RPMI7951 (cell line): ENCODE data around the gene GCC2. TPM values are rescaled to one million over a fixed set of nuclear protein-coding genes. Genes with fewer than 3 reads are reported as not detected.
"Not testable (repeated sequence)": the region's sequence is repeated elsewhere in the genome, so short reads cannot be mapped to it uniquely, and the experiment has no call there.

Source experiments
- DNase-seq: peaks from one replicate; pipeline ENCODE4 v3.0.0-alpha.2; 2012; ENCODE audit warnings: low read depth
- total RNA-seq: library from RNA; depleted of rRNA; stranded (reverse); fragments of >200 nt; shearing (Covaris generic); gene quantifications from 2 replicates; pipeline ENCODE4 v1.2.3, GENCODE V29; 2014; rRNA removed

Gene GCC2, protein sequence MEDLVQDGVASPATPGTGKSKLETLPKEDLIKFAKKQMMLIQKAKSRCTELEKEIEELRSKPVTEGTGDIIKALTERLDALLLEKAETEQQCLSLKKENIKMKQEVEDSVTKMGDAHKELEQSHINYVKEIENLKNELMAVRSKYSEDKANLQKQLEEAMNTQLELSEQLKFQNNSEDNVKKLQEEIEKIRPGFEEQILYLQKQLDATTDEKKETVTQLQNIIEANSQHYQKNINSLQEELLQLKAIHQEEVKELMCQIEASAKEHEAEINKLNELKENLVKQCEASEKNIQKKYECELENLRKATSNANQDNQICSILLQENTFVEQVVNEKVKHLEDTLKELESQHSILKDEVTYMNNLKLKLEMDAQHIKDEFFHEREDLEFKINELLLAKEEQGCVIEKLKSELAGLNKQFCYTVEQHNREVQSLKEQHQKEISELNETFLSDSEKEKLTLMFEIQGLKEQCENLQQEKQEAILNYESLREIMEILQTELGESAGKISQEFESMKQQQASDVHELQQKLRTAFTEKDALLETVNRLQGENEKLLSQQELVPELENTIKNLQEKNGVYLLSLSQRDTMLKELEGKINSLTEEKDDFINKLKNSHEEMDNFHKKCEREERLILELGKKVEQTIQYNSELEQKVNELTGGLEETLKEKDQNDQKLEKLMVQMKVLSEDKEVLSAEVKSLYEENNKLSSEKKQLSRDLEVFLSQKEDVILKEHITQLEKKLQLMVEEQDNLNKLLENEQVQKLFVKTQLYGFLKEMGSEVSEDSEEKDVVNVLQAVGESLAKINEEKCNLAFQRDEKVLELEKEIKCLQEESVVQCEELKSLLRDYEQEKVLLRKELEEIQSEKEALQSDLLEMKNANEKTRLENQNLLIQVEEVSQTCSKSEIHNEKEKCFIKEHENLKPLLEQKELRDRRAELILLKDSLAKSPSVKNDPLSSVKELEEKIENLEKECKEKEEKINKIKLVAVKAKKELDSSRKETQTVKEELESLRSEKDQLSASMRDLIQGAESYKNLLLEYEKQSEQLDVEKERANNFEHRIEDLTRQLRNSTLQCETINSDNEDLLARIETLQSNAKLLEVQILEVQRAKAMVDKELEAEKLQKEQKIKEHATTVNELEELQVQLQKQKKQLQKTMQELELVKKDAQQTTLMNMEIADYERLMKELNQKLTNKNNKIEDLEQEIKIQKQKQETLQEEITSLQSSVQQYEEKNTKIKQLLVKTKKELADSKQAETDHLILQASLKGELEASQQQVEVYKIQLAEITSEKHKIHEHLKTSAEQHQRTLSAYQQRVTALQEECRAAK (N-terminal part only)
- total RNA-seq: 10.7 and 18.1 TPM in 2 replicates

DNA sequence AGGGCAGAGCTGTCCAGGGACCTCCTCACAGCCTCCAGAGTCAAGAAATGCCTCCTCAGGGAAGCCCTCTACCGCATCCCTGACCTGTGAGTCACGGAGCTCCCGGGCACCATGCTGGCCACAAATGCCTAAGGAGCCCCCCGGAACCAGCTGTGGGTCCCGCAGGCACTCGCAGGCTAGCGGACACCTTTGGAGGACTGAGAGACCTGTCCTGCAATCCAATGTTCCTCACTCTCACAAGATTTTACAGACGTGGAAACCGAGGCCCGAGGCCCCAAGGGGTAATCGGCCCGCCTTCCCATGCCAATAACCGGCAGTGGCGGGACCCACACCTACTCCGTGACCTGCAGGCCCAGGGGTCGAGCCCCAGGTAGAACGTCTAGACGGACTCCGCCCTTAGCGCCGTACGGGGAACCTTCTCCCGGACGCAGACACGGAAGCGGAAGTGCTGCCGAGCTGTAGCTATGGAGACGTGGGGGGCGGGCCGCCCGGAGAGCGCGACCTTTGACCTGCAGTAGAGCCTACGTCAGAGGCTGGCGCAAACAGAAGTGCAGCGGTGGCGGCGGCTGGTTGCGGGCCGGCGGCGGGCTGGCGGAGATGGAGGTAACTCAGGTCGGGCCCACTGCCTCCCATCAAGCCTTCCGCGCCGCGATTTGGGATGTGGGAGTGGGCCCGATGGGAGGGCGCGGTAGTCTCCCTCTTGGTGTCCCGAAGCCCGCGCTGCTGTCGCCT is at the start of gene GCC2:
Gene GCC2 (plus strand): TSS at position 529 of the 732 bp plus-strand sequence. CDS start 69 bp downstream, at position 598.
- DNase-seq: peak; percentile 90

DNA sequence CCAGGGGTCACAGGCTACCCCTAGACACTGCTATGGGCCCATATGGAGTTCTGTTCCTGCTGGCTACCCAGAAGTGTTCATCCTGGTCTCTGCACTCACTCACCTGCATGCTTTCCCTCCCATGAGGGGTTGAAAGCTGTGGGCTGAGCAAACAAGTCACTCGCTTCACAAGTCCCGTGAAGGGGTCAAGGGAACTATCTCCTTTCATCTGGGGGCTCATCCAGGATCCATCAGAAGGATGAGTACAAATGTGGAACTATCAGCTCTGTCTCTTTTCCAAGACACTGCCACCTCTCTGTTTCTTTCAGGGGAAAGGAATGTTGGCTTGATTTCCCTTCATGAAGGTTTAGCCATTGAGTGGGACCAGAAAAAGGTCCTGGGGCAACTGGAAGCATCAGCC is 49.5 kb upstream of the GCC2 start:
- DNase-seq: no peak

DNA sequence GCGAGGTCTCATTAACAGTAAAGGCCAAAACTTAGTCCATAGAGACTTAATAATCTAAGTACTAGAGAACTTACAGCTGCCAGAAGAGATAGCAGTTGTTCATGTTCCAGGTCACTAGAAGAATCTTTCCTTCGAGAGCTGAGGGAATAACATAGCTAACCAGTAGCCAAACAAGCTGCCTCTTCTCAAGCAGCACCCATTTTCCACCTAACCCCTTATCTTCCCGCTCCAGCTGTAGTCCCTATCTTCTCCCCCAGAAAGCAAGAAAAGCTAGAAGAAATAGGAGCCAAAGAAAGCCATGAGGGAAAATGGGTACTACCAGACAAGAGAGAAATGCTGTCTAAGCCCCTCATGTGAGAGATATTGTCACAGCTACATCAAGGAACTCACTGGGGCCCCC is 47.2 kb upstream of the GCC2 start:
- no peak for DNase-seq

DNA sequence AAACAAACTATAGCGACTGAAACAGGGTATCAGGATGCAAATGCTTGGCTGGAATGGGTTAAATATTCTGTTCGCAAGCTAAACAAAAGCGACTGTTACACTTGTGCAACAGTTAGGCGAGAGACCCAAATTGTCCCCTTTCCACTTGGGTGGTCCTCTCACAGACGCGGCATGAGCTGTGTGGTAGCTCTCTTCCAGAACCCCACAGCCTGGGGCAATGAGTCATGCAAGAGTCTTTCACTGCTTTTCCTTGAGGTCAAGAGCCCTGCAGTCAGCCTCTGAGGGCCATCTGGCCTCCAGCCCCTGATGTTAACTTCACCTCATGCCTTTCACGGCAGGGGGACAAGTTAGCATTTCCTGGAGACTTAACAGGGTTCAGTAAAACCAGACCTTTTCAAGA is 45.5 kb upstream of the GCC2 start:
- peak; percentile 98 for DNase-seq

DNA sequence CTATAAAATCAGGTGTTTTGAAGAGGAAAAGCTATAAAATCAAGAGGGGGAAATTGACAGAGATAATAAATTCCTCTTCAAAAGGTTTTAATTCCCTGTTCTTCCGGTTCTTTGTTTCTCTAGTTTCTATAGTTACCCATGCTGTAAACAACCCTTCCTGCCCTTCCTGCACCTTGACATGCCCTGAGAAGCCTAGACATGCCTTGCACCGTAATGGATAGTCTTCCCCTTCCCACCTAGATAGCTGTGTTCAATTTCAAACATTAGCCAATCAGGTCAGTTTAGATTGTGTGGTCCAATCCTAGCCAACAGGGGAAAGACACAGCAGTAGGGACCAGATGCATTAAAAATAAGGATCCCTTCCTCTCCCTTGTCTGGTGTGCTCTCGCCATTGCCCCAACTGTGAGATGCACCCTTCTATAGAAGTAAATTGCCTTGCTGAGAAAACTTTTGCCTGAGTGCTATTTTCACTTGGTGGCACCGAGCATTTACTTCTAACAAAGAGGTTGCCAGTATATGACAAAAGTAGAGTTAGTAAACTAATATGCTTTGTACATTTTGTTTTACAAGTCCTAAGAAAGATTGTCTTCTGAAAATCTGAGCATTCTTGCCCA is 44.1 kb upstream of the GCC2 start:
- DNase-seq: no peak

DNA sequence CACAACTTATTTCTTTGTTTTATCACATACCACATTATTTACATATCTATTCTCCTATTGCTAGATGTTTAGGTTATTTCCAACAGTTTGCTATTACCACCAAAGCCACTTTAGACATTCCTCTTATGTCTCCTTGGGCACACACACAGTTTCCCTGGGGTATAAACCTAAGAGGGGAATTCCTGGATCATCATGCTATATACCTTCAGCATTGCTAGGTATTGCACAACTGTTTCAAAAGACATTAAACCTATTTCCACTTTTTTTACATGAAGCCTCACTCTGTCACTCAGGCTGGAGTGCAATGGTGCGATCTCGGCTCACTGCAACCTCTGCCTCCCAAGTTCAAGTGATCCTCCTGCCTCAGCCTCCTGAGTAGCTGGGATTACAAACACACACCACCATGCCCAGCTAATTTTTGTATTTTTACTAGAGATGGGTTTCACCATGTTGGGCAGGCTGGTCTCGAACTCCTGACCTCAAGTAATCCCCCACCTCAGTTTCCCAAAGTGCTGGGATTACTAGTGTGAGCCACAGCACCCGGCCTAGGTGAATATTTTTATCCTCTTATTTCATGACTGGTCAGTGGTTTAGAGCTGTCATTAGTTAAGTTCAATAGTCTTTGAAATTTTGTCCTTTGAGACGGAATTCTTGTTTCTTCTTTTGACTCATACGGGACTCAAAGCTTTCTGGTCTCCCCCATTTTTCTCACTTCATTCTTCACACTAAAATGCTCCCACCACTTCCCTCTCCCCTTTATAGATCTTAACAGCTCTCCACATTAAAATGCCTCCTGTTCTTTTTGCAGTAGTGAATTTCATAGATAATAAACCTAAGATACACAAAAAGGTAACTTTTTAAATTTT is 40.9 kb upstream of the GCC2 start:
- DNase-seq: no peak

DNA sequence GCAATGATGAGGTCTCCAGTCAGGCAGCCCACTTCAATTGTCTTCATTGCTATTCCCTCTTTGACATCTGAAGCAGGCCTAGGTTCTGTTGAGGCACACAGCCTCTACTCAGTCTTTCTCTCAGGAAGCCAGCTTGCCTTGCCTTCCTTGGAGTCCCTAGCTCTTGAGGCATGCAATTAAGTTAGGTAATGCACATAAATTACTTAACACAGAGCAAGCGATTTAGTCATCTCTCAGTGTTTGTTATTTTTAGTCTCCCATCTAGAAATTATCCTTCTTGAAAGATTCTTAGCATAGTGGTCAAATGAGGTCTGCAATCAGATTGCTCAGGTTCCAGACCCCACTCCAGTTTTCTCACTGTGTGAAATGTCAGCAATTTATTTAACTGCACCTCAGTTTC is 39.2 kb upstream of the GCC2 start:
- DNase-seq: peak; percentile 37

DNA sequence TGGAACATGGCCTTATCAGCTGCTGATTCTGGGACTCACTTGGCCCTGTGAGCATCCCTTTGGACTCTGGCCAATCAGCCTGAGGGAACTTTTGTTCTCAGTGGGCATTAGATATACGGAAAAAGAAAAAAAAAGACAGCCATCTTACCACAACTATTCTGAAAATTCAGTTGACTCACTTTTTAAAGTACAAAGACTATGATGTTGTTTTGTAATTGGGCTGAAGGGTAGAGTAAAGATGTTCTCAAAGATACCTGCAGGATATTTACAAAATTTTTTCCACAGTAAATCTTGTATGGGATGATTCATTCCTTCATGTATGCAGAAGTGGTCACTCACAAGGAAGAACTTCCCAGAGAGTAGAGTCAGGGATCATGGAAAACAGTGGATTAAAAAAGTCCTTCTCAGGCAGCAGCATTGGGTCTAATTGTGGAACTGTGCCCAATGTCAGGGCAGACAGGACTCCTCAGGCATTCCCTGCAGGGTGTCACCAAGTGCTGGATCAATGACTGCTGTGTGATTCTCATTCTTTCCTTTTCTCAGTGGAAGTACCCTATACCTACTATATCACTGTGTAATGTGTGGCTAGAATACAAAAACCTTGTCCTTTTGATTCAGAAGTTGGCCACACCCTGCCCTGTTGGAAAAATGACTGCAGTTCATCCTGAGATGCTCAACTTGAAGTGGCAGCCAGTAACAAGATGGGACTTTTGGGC is 35.9 kb upstream of the GCC2 start:
- DNase-seq: peak; percentile 99

DNA sequence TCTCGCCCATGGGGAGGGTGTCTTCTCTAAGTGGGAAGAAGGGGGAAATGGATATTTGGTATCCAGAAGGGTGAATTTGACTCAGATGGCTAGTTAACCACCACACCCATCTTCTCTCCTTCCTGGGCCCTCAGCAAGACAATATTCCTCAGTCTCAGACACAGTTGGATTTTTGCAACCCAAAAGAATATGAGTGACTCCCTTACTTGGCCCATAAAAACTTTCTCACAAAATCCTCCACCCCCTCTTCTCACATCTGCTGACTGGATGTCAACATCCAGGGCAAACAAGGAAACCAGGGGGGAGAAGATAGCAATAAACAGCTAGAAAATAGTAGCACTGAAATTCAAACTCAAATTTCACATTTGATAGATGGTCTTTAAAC is 35.3 kb upstream of the GCC2 start:
- no peak for DNase-seq

DNA sequence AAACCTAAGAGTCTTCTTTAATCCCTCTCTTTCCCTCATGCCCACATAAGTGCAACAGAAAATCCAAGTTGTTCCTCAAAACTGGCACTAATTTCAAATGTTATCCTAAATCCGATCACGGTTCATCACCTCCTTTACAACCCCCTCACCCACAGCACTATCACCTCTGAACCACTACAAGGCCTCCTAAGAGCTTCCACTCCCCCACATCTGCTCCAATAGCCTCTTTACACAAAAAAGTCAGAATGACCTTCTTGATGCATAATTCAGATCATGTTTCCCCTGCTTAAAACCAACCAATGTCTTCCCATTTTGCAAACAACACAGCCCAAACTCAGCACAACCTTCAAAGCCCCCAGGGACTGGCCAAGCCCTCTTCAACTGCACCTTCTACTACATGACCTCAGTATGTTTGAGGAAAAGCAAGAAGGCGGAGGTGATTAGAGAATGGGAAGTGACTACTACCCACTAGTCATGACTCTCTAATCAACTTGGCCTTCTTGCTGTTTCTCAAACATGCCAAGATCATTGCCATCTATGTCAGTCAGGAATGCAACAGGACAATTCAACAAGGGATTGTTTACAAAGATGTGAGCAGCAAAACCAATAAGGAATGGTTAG is 34.6 kb upstream of the GCC2 start:
- no peak for DNase-seq

DNA sequence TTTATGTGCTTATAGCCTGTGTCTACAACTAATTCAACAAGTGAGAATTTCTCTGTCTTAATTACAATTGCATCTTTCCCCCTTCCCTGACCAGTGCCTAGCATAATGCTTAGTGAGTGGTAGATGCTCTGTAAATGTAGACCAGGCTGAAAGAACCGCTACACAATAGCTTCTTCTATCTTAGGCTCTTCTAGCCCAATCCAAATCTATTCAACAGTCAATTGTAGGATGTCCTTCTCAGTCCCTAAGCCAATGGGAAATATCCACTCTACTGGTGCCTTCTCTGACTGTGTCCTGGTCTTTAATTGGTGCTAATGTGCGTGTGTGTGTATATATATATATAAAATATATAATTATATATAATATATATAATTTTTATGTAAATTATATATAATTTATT is 34.1 kb upstream of the GCC2 start:
- no peak for DNase-seq

DNA sequence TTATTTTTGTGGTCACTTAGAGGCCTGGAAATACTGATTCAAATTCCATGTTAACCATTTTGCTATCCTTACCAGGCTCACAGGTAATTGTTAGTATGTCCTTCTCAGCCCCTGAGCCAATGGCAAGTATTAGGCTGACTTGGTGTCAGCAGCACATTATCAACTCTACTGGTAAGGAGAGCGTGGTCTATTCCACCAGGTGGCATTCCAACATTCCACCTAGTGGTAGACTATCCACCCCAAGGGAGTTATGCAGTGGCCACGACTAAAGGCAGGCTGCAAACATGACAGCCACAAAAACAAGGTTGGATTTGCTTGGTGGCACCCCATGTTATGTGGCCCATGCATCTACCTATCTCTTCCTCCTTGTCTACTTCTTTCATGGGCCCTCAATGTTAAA is 31.8 kb upstream of the GCC2 start:
- DNase-seq: peak; percentile 24

DNA sequence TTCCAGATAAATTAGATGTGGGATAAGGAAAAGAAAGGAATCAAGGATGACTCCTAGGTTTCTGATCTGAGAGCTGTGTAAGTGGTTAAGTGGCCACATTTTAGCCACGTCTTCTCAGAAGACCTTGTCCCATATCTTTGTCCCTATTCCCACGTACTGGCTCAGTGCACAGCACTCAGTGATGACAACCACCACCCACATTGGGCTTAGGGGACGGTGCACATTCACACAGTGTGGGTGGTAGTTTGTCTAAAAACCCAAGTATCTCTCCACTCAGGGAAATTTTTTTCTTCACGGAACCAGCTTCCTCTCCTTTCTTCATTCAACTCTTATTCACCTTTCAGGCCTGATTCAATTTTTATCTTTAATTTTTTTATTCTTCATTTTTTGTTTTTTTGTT is 30.6 kb upstream of the GCC2 start:
- DNase-seq: no peak

DNA sequence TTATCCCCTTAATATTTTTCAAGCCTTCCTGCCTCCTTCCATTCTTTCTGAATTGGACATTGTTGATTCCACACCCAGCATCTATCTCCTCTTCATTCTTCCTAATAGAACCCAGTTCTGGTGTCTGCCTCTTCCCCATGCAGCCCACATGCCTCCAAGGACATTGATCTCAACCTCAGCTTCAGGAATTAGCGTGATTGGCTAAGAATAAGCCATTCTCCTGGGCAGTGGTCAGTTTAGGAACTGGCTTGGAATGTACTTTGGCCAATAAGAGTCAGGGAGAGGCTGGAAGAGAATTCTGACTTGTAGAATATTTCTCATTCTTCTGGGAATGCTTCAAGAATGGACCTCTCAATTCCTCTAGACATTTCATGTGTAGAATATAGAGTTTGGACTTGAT is 25.9 kb upstream of the GCC2 start:
- DNase-seq: no peak

DNA sequence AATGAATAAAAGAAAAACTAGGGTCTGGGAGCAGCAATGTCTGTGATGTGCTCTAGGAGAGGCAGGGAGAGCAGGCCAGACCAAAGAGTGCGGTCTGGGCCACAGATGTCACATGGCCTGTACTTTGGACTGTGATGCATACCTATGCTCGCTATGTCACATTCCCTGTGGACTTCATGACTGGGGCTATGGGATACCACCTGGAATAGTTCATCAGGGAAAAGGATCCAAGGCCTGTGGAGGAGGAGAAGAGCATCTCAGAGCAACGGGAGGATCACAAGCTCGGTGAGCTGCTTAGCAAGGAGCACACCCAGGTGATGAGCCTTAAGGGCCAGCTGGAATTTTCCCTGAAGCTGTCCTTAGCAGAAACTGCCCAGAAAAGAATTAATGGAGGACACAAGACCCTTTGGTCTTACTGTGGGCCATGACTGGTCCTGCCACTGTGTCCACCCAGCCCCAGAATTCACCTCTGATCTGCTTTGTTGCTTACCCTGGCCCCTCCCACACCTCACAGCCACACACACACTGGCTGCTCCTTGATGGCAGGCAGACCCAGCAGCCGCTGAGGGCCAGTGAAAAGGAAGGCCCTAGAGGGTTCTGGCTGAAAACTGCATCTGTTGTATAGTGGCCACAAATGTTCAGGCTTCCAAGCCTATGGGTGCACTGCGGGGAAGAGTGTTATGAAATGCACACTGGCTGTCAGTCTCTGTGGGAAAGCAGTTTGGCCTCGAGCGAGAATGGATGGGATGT is 25.3 kb upstream of the GCC2 start:
- DNase-seq: peak; percentile 54

DNA sequence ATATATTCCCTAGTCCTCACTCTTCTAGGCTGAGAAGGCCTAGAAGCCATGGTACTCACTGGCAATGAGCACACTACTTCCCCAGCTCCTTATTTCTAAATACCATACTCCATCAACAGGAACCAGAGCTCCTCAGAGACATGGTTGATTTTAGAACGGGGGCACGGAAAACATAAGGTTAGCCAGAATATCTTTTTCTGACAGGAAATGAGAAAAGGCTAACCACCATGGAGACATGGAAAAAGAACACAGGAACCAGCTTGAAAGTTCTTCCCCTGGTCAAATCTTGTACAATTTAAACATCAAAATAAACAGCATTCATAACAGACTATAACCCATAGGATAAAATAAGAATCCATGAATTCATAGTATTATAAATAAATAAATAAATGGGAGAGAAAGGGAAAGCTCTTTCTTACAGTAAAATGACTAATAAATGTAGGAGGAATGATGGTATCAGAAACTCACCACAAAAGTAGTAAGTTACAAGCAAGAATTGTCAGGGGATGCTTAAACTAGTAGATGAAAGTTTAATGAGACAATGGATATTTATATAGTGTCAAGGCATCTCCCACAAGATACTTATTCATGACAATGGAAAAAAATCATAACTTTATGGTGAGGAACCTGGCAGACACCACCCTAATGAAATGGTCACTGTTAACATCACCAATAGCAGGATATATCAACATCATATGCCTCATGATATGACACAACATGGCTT is 20.6 kb upstream of the GCC2 start:
- no peak for DNase-seq

DNA sequence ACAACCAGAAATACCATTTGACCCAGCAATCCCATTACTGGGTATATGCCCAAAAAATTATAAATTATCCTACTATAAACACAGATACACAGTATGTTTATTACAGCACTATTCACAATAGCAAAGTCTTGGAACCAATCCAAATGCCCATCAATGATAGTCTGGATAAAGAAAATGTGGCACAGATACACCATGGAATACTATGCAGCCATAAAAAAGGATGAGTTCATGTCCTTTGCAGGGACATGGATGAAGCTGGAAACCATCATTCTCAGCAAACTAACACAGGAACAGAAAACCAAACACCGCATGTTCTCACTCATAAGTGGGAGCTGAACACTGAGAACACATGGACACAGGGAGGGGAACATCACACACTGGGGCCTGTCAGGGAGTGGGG is 13.4 kb upstream of the GCC2 start:
- not testable (repeated sequence) for DNase-seq
